Keratinocyte (primary cell): ENCODE results near the gene PRKCA.

ENCODE experiments used
- CTCF ChIP-seq, 3 experiments: IDR thresholded peaks in 1 of 3; conservative IDR thresholded peaks in 1 of 3; optimal IDR thresholded peaks in 1 of 3; 2 replicates in 2 of 3; 3 replicates in 1 of 3; pipeline versions ENCODE3 to v1.5.1; 2011; ENCODE audit warnings: low read length in 3 of 3, mild to moderate bottlenecking in 3 of 3, moderate library complexity in 2 of 3, control low read depth in 1 of 3, inconsistent platforms in 1 of 3; ENCODE audit not compliant: insufficient read depth in 2 of 3; ENCODE audit errors: extremely low read depth in 1 of 3
- EZH2 ChIP-seq: IDR thresholded peaks from one replicate; pipeline ENCODE4 v1.6.1; 2012; ENCODE audit warnings: inconsistent platforms, mild to moderate bottlenecking, low read length, moderate library complexity

GRCh38 chr17:66308856-66309255 lies 6.4 kb downstream of the PRKCA start:
- no peak for TF ChIP-seq CTCF (optimal IDR thresholded peaks at IDR 0.05 in 1 of 3, IDR thresholded peaks at IDR 0.05 in 1 of 3, conservative IDR thresholded peaks at IDR 0.05 in 1 of 3; ENCODE audit: extremely low read depth in 1 of 3, insufficient read depth in 2 of 3, low read length in 3 of 3)
- no peak for TF ChIP-seq EZH2
